ENCODE measurements around the gene PPP1R9B.

PPP1R9B gene

GRCh38 chr17:50123649-50124349, 26.7 kb downstream of the PPP1R9B start:
- peak; percentile 57 for DNase-seq

GRCh38 chr17:50122945-50123344, 27.5 kb downstream of the PPP1R9B start:
- no peak for DNase-seq

- DNase-seq, result no peak
Measured at GRCh38 chr17:50120475-50121253, 29.8 kb downstream of the PPP1R9B start.

DNA sequence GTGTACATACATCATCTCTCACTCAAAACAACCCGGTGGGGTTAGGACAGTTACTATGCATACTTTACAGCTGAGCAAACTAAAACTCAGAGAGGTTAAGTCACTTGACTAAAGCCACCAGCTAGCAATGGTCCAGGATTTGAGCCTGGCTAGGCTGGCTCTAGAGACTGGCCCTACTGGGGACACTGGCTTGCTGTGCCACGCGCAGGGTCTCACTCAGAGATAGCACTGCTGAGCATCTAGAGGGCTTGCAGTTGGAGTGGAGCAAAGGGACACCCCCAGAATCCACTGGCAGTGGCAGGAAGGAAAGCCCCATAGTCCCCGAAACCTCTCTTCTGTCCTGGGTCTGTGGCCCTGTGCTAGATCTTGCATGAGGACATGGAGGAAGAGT, 31.7 kb downstream of the PPP1R9B start:
- no peak for DNase-seq

- no peak for DNase-seq
Measured at GRCh38 chr17:50118076-50118827, 32.2 kb downstream of the PPP1R9B start.

- no peak for DNase-seq
Measured at GRCh38 chr17:50117202-50118051, 33.0 kb downstream of the PPP1R9B start.

- no peak for DNase-seq
Measured at GRCh38 chr17:50115756-50116155, 34.7 kb downstream of the PPP1R9B start.

DNA sequence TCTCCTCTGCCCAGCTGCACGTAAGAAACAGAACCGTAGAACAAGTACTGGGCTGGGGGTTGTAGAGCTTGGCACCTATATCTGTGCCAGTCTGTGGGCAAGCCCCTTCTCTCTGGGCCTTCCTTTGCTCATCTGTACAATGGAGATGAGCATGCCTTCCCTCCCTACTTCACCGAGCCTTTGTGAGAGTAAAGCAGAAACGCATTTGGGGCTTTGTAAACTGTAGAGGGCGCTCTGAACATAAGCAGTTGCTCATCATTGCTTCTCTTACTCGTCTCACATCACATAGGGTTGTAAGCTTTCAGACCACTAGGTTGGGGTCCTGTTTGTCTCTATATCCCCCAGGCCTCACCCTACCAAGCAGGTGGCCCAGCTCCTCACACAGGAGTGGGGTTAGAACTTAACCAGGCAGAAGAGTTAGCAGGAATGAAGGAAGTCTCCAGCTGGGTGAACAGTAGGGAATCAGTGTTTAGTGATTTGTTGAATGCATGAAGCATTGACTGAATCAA, 35.6 kb downstream of the PPP1R9B start:
- DNase-seq, result peak; percentile 52

DNA sequence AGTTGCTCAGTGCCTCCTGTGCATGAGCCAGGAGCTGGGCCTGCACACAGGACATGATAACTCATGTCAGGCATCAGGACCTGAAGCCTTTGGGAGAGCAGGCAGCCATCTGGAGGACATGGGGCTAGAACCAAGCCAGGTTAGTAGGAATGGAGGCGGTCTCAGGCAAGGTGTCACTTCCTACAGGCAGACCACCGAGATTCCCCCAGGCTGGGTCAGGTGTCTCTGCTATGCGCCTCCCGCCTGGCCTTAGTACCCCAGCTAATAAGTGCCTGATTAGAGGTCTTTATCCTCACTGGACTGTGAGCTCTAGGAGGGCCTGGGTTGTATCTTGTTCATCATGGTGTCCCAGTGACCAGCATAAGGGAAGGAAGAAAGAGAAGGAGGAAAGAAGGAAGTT, 36.1 kb downstream of the PPP1R9B start:
- DNase-seq, result no peak

DNA sequence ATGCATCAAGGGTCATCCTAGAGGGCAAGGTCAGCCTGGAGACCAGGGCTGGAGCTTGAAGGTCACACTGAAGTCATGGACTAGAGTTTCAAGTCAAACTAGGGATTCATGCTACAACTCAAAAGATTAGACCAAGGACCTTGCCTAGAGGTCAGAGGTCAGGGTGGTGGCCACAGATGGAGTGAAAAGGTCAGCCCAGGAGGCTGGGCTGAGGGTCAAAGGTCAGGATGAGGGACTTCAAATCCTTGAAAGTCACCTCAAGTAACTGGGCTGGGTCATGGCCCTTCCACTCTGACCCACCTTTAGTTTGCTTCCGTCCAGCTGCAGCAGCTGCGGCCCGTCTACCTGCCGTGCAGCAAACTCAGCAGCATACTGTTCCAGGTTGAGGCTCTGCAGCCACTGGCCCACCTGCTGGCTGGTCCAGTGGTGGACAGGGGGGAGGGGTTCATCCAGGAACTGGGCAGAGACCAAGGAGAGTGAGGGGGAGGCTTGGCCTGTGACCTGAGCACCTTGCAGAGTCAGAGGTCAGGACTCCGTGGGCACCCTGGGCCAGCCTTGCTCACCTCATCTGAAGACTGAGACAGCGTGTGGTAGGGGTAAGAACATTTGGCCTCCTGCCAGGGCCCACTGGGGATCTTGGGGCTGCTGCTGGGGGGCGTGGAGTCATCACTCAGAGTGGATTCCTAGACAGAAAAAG, 36.7 kb downstream of the PPP1R9B start:
- no peak for DNase-seq

- DNase-seq, result no peak
Measured at GRCh38 chr17:50112694-50113093, 37.8 kb downstream of the PPP1R9B start.

GRCh38 chr17:50111673-50112655, 38.5 kb downstream of the PPP1R9B start:
- DNase-seq, result no peak

- no peak for DNase-seq
Measured at GRCh38 chr17:50110591-50111349, 39.7 kb downstream of the PPP1R9B start.

- no peak for DNase-seq
Measured at GRCh38 chr17:50109785-50110184, 40.7 kb downstream of the PPP1R9B start.

DNA sequence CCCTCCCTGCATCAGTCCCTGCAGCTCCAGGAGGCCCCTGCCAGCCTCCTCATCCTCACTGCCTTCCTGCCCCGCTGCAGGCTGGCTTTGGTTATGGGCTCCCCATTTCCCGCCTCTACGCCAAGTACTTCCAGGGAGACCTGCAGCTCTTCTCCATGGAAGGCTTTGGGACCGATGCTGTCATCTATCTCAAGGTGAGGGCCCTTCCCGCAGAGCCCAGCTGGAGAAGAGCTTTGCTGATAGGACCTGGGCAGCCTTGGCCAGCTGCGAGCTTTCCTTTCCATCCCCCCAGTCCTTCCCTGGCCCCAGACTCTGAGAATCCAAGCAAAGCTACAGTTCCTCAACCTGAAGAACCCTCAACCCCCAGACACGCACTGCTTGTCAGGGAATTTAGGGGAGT, 41.3 kb downstream of the PPP1R9B start:
- no peak for DNase-seq

GRCh38 chr17:50108556-50108955, 41.9 kb downstream of the PPP1R9B start:
- DNase-seq, result no peak

GRCh38 chr17:50107790-50108414, 42.6 kb downstream of the PPP1R9B start:
- DNase-seq, result no peak

GRCh38 chr17:50106393-50107131, 43.9 kb downstream of the PPP1R9B start:
- no peak for DNase-seq

DNA sequence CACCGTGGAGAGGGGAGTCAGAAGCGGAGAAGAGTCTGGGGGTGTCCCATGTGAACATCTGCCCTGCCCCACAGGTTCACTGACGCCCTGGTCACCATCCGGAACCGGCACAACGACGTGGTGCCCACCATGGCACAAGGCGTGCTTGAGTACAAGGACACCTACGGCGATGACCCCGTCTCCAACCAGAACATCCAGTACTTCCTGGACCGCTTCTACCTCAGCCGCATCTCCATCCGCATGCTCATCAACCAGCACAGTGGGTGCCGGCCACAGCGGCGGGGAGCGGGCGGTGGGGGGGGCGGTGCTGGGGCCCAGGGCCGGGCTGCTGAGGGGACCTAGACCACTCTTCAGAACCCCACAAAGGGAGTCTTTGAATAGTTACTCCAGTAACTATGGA, 44.7 kb downstream of the PPP1R9B start:
- no peak for DNase-seq
